DND-41 (cell line): Measurements from ENCODE around the gene LHPP.
"Not testable (repeated sequence)": the region's sequence is repeated elsewhere in the genome, so short reads cannot be mapped to it uniquely, and the experiment has no call there.

Experiments used
- ATAC-seq: fragments of 200-7000 bp; cut with Tn5 transposase; 3 replicates; pipeline ENCODE4 v1.9.1; 2021; ENCODE audit warnings: low read depth; ENCODE audit not compliant: insufficient read depth
- DNase-seq: peaks from one replicate; pipeline ENCODE4 v3.0.0-alpha.2; 2020
- H2AFZ ChIP-seq: 2 replicates; pipeline ENCODE4 v1.6.0; 2012; ENCODE audit warnings: low read depth, low read length
- H3K27ac ChIP-seq: 2 replicates; pipeline ENCODE4 v1.5.1; 2012; ENCODE audit warnings: low read length, inconsistent platforms
- H3K27me3 ChIP-seq: fragments of 200-600 bp; sonication (generic); 2 replicates; pipeline ENCODE4 v1.6.0; 2012; ENCODE audit warnings: low read length, mild to moderate bottlenecking, inconsistent platforms; ENCODE audit not compliant: insufficient read depth, poor library complexity
- H3K36me3 ChIP-seq: 2 replicates; pipeline ENCODE4 v1.5.1; 2012; ENCODE audit warnings: low read length, inconsistent platforms; ENCODE audit not compliant: insufficient read depth
- H3K4me1 ChIP-seq: 2 replicates; pipeline ENCODE4 v1.5.1; 2012; ENCODE audit warnings: mild to moderate bottlenecking, low read length; ENCODE audit not compliant: insufficient read depth
- H3K4me2 ChIP-seq: 2 replicates; pipeline ENCODE4 v1.6.0; 2012; ENCODE audit warnings: mild to moderate bottlenecking, moderate library complexity, low read length, inconsistent platforms; ENCODE audit not compliant: insufficient read depth
- H3K4me3 ChIP-seq, 2 experiments: fragments of 200-600 bp in 1 of 2; shearing (Covaris generic) in 1 of 2; 2 replicates each; pipeline ENCODE4 v1.5.1; 2012 to 2016; ENCODE audit warnings: inconsistent platforms in 2 of 2, low read length in 2 of 2, mild to moderate bottlenecking in 2 of 2, low read depth in 1 of 2, moderate library complexity in 1 of 2
- H3K79me2 ChIP-seq: 2 replicates; pipeline ENCODE4 v1.6.0; 2012; ENCODE audit warnings: low read length, inconsistent platforms; ENCODE audit not compliant: insufficient read depth
- H3K9ac ChIP-seq: 2 replicates; pipeline ENCODE4 v1.6.0; 2012; ENCODE audit warnings: low read depth, mild to moderate bottlenecking, inconsistent platforms, low read length, moderate library complexity
- H3K9me3 ChIP-seq: 2 replicates; pipeline ENCODE4 v1.5.1; 2012; ENCODE audit warnings: low read length, moderate library complexity, mild to moderate bottlenecking, inconsistent platforms; ENCODE audit not compliant: insufficient read depth, severe bottlenecking
- H4K20me1 ChIP-seq: 2 replicates; pipeline ENCODE4 v1.6.0; 2012; ENCODE audit warnings: low read length; ENCODE audit not compliant: insufficient read depth
- EZH2 ChIP-seq: IDR thresholded peaks from 3 replicates; pipeline ENCODE4 v1.6.1; 2012; ENCODE audit warnings: borderline replicate concordance, low read depth, mild to moderate bottlenecking, moderate library complexity, low read length, inconsistent platforms; ENCODE audit not compliant: severe bottlenecking
- TF ChIP-seq, protein P1 (sequence below): IDR thresholded peaks from 2 replicates; pipeline ENCODE4 v1.5.1; 2012; ENCODE audit warnings: borderline replicate concordance, low read length, moderate library complexity, mild to moderate bottlenecking; ENCODE audit not compliant: poor library complexity, severe bottlenecking; ENCODE audit errors: extremely low read depth

Gene LHPP

DNA sequence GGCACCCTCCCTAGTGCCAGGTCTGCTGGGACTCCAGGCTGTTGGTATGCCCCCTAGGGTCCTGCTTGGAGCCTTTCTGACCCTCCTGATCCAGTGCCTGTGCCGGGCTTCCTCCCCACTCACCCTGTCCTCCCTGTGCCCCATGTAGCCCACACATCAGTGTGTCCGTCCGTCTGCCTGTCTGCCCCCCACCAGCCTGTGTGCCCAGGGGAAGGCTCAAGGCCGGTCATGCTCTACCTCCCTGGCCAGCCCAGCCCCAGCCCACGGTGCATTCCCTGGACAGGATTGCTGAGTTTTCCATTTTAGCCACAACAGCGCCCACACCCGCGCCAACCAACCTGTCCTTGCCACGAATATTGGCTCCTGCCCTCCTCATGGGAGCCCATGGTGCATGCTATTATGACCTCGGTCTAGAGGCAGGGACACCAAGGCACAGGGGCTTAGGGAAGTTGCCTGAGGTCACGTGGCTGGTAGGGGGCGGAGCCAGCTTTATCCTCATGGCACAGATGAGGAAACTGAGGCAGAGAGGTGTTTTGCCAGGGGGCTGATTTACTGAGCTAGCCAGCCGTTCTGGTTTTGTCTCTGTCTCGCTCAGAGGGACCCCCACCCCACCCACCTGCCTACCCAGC, 146.6 kb downstream of the LHPP start:
- Histone ChIP-seq H3K79me2 (peaks cover 8% of the 10 kb centered on the region; the same call in 1 of the 2 replicates), H3K27me3 (no peaks in the 10 kb centered on the region), H3K4me3 (no peak overlapping the region), H2AFZ (no peak overlapping the region), H3K4me2 (no peak overlapping the region), H4K20me1 (peaks cover 3% of the 10 kb centered on the region; the same call in 1 of the 2 replicates), H3K27ac (peak overlapping the region; percentile 42), H3K9ac (no peak overlapping the region), H3K4me1 (peaks cover 33% of the 10 kb centered on the region), H3K36me3 (peaks cover 16% of the 10 kb centered on the region), H3K9me3 (no peaks in the 10 kb centered on the region)
- TF ChIP-seq, protein P1, sequence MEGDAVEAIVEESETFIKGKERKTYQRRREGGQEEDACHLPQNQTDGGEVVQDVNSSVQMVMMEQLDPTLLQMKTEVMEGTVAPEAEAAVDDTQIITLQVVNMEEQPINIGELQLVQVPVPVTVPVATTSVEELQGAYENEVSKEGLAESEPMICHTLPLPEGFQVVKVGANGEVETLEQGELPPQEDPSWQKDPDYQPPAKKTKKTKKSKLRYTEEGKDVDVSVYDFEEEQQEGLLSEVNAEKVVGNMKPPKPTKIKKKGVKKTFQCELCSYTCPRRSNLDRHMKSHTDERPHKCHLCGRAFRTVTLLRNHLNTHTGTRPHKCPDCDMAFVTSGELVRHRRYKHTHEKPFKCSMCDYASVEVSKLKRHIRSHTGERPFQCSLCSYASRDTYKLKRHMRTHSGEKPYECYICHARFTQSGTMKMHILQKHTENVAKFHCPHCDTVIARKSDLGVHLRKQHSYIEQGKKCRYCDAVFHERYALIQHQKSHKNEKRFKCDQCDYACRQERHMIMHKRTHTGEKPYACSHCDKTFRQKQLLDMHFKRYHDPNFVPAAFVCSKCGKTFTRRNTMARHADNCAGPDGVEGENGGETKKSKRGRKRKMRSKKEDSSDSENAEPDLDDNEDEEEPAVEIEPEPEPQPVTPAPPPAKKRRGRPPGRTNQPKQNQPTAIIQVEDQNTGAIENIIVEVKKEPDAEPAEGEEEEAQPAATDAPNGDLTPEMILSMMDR = no peak
- no peak for TF ChIP-seq EZH2
- DNase-seq (no peak), ATAC-seq (no peak)

DNA sequence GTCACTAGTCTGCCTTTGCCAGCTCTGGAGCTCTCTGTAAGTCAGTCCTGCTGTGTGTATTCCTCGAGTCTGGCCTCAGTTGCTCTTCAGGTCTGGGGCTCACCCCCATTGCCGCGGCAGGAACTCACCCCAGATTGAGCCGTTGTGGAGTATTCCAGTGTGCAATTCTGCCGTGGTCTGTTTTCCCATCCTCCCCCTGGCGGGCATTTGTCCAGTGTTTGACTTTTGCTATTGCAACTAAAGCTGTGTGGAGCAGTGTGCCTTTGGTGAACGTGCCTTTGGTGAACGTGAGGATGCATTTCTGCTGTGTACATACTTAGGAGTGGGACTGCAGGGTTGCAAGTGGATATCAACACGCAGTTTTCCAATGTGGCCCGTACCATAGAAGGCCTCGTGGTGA, 148.1 kb downstream of the LHPP start:
- Histone ChIP-seq H3K36me3 (peaks cover 21% of the 10 kb centered on the region), H3K79me2 (peaks cover 13% of the 10 kb centered on the region), H3K4me2 (no peak overlapping the region), H3K4me1 (peaks cover 44% of the 10 kb centered on the region), H3K9ac (no peak overlapping the region), H3K4me3 (no peak overlapping the region), H4K20me1 (peaks cover 3% of the 10 kb centered on the region; the same call in 1 of the 2 replicates), H3K27me3 (no peaks in the 10 kb centered on the region), H2AFZ (no peak overlapping the region), H3K27ac (peak overlapping the region; percentile 15; the same call in 1 of the 2 replicates), H3K9me3 (no peaks in the 10 kb centered on the region)
- ATAC-seq (no peak), DNase-seq (no peak)
- no peak for TF ChIP-seq EZH2
- TF ChIP-seq, protein P1 = no peak

DNA sequence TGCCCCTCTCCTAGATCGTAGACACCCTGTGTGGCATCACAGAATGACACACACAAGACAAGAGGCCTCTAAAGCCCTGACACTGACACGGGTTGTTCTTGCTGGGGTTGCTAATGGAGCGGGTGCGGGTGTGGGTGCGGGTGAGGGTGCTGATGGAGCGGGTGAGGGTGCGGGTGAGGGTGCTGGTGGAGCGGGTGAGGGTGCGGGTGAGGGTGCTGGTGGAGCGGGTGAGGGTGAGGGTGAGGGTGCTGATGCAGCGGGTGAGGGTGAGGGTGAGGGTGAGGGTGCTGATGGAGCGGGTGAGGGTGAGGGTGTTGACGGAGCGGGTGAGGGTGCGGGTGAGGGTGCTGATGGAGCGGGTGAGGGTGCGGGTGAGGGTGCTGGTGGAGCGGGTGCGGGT, 148.6 kb downstream of the LHPP start:
- DNase-seq, H3K4me2 ChIP-seq, H4K20me1 ChIP-seq, H2AFZ ChIP-seq, H3K9me3 ChIP-seq, H3K9ac ChIP-seq, H3K27me3 ChIP-seq, H3K4me3 ChIP-seq, ATAC-seq: not testable (repeated sequence)
- H3K36me3 ChIP-seq = peaks cover 25% of the 10 kb centered on the region
- peaks cover 42% of the 10 kb centered on the region for H3K4me1 ChIP-seq
- H3K27ac ChIP-seq = peak overlapping the region; percentile 15; the same call in 1 of the 2 replicates
- H3K79me2 ChIP-seq = peaks cover 13% of the 10 kb centered on the region

DNA sequence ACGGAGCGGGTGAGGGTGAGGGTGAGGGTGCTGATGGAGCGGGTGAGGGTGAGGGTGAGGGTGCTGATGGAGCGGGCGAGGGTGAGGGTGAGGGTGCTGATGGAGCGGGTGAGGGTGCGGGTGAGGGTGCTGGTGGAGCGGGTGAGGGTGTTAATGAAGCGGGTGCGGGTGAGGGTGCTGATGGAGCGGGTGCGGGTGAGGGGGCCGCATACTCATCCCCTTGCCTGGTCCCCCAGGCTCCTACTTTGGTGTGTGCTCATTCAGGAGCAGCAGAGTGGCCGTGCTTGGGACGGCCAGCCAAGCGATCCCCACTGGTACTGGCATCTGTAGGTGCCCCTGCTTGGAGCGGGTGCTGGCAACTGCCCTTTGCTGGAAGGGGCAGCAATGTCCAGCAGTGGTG, 149.2 kb downstream of the LHPP start:
- not testable (repeated sequence) for DNase-seq, H3K27me3 ChIP-seq, ATAC-seq, H2AFZ ChIP-seq, H3K9me3 ChIP-seq, H4K20me1 ChIP-seq
- H3K79me2 ChIP-seq = peaks cover 13% of the 10 kb centered on the region
- H3K36me3 ChIP-seq = peaks cover 25% of the 10 kb centered on the region
- H3K4me1 ChIP-seq = peaks cover 40% of the 10 kb centered on the region
- peak overlapping the region; percentile 44 for H3K4me2 ChIP-seq
- H3K27ac ChIP-seq = peak overlapping the region; percentile 93
- peak overlapping the region; percentile 46 for H3K9ac ChIP-seq
- peak overlapping the region in 1 of 2 experiments; percentile 22; a peak in 1 of 4 replicates for H3K4me3 ChIP-seq
